ENCODE results near the gene CDY1. TPM values are rescaled to one million over a fixed set of nuclear protein-coding genes. Genes with fewer than 3 reads are reported as not detected.
"Not testable (repeated sequence)": the region's sequence is repeated elsewhere in the genome, so short reads cannot be mapped to it uniquely, and the experiment has no call there.

The CDY1 gene
- total and polyA plus RNA-seq, 9 of the 15 experiments (the other 6 are each of a cell fraction or from before 2014, with no cell fraction given): not detected

- ATAC-seq; H3K9me1 ChIP-seq (ENCODE audit: control insufficient read depth, insufficient read depth, low read length); POLR2A ChIA-PET; H3K27me3 ChIP-seq (ENCODE audit: control insufficient read depth in 2 of 2, insufficient read depth in 2 of 2, low read length in 2 of 2); BruUV-seq (replicated peaks); FAIRE-seq; H3K36me3 ChIP-seq (ENCODE audit: control insufficient read depth, insufficient read depth, low read length); H3K79me2 ChIP-seq (ENCODE audit: control insufficient read depth, insufficient read depth, low read length); intact Hi-C loops (cut with micrococcal nuclease); in situ Hi-C loops (cut with MboI); H4K20me1 ChIP-seq (replicated peaks; ENCODE audit: control insufficient read depth, insufficient read depth, low read length); H3K4me1 ChIP-seq (replicated peaks in 1 of 2; ENCODE audit: control insufficient read depth in 2 of 2, insufficient read depth in 2 of 2, low read length in 2 of 2); CTCF ChIA-PET (ENCODE audit: low intra/inter-chr PET ratio); H2AFZ ChIP-seq (ENCODE audit: low read depth, low read length); H3K27ac ChIP-seq (ENCODE audit: extremely low read depth, low read depth, low read length); H3K4me3 ChIP-seq; DNase-seq (ENCODE audit: extremely low read depth in 1 of 4, low spot score in 3 of 4); H3K9me3 ChIP-seq (replicated peaks; ENCODE audit: control insufficient read depth, insufficient read depth, low read depth, low read length); H3K4me2 ChIP-seq (ENCODE audit: insufficient read depth, low read length); H3K9ac ChIP-seq (ENCODE audit: insufficient read depth in 1 of 2, low read depth in 2 of 2, low read length in 2 of 2): not testable (repeated sequence)
- no CpG with 5 or more reads among the region's 3 CpGs for WGBS (ENCODE audit: insufficient coverage, low coverage, missing lambda C conversion rate)
Observed at GRCh38 chrY:25626524-25626923, 4.6 kb downstream of the CDY1 start.

GRCh38 chrY:25630383-25631112, 8.6 kb downstream of the CDY1 start:
- H4K20me1 ChIP-seq (replicated peaks; ENCODE audit: control insufficient read depth, insufficient read depth, low read length); in situ Hi-C loops (cut with MboI); POLR2A ChIA-PET; H3K27ac ChIP-seq (ENCODE audit: extremely low read depth, low read depth, low read length); H2AFZ ChIP-seq (ENCODE audit: low read depth, low read length); H3K9me3 ChIP-seq (replicated peaks; ENCODE audit: control insufficient read depth, insufficient read depth, low read depth, low read length); H3K36me3 ChIP-seq (ENCODE audit: control insufficient read depth, insufficient read depth, low read length); FAIRE-seq; DNase-seq (ENCODE audit: extremely low read depth in 1 of 4, low spot score in 3 of 4); H3K4me3 ChIP-seq; BruUV-seq (replicated peaks); H3K79me2 ChIP-seq (ENCODE audit: control insufficient read depth, insufficient read depth, low read length); H3K4me1 ChIP-seq (replicated peaks in 1 of 2; ENCODE audit: control insufficient read depth in 2 of 2, insufficient read depth in 2 of 2, low read length in 2 of 2); ATAC-seq; H3K9ac ChIP-seq (ENCODE audit: insufficient read depth in 1 of 2, low read depth in 2 of 2, low read length in 2 of 2); H3K27me3 ChIP-seq (ENCODE audit: control insufficient read depth in 2 of 2, insufficient read depth in 2 of 2, low read length in 2 of 2); H3K4me2 ChIP-seq (ENCODE audit: insufficient read depth, low read length); H3K9me1 ChIP-seq (ENCODE audit: control insufficient read depth, insufficient read depth, low read length); intact Hi-C loops (cut with micrococcal nuclease); CTCF ChIA-PET (ENCODE audit: low intra/inter-chr PET ratio): not testable (repeated sequence)
- no CpG with 5 or more reads among the region's 4 CpGs for WGBS (ENCODE audit: insufficient coverage, low coverage, missing lambda C conversion rate)

DNA sequence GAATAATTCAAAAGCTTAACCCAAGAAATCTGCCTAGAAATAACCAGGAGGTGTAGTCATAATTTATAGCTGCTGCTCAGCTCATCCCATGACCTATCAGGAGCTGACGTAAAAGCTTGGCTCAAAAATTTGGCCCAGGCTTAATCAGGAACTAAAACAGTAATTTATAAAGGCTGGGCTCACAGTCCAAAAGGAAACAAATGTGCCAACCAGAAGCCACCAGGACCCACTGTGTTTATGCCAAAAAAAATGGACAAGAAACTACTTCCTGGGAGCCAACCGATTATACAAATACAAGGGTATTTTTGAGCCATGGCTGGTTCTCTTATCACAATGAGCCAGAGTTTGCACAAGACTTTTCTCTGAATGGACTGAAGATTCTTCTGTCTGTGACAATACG, 17.9 kb downstream of the CDY1 start:
- H3K36me3 ChIP-seq (ENCODE audit: control insufficient read depth, insufficient read depth, low read length); H2AFZ ChIP-seq (ENCODE audit: low read depth, low read length); H3K4me2 ChIP-seq (ENCODE audit: insufficient read depth, low read length); H3K27me3 ChIP-seq (ENCODE audit: control insufficient read depth in 2 of 2, insufficient read depth in 2 of 2, low read length in 2 of 2); H3K79me2 ChIP-seq (ENCODE audit: control insufficient read depth, insufficient read depth, low read length); DNase-seq (ENCODE audit: extremely low read depth in 1 of 4, low spot score in 3 of 4); CTCF ChIA-PET (ENCODE audit: low intra/inter-chr PET ratio); H3K9me1 ChIP-seq (ENCODE audit: control insufficient read depth, insufficient read depth, low read length); H4K20me1 ChIP-seq (replicated peaks; ENCODE audit: control insufficient read depth, insufficient read depth, low read length); H3K4me3 ChIP-seq; in situ Hi-C loops (cut with MboI); ATAC-seq; intact Hi-C loops (cut with micrococcal nuclease); H3K9ac ChIP-seq (ENCODE audit: insufficient read depth in 1 of 2, low read depth in 2 of 2, low read length in 2 of 2); POLR2A ChIA-PET; H3K4me1 ChIP-seq (replicated peaks in 1 of 2; ENCODE audit: control insufficient read depth in 2 of 2, insufficient read depth in 2 of 2, low read length in 2 of 2); H3K9me3 ChIP-seq (replicated peaks; ENCODE audit: control insufficient read depth, insufficient read depth, low read depth, low read length); BruUV-seq (replicated peaks); FAIRE-seq; H3K27ac ChIP-seq (ENCODE audit: extremely low read depth, low read depth, low read length): not testable (repeated sequence)
- WGBS (ENCODE audit: insufficient coverage, low coverage, missing lambda C conversion rate): no CpG with 5 or more reads among the region's 3 CpGs
